ENCODE data around the gene ANKDD1B. TPM values are rescaled to one million over a fixed set of nuclear protein-coding genes. Genes with fewer than 3 reads are reported as not detected.

Gene ANKDD1B
- 0.09 and 0.47 TPM in 2 replicates for total RNA-seq

GRCh38 chr5:75611311-75612225, at the start of gene ANKDD1B:
Gene ANKDD1B (plus strand): TSS chr5:75611453. CDS start chr5:75611635, 182 bp downstream.

DNA sequence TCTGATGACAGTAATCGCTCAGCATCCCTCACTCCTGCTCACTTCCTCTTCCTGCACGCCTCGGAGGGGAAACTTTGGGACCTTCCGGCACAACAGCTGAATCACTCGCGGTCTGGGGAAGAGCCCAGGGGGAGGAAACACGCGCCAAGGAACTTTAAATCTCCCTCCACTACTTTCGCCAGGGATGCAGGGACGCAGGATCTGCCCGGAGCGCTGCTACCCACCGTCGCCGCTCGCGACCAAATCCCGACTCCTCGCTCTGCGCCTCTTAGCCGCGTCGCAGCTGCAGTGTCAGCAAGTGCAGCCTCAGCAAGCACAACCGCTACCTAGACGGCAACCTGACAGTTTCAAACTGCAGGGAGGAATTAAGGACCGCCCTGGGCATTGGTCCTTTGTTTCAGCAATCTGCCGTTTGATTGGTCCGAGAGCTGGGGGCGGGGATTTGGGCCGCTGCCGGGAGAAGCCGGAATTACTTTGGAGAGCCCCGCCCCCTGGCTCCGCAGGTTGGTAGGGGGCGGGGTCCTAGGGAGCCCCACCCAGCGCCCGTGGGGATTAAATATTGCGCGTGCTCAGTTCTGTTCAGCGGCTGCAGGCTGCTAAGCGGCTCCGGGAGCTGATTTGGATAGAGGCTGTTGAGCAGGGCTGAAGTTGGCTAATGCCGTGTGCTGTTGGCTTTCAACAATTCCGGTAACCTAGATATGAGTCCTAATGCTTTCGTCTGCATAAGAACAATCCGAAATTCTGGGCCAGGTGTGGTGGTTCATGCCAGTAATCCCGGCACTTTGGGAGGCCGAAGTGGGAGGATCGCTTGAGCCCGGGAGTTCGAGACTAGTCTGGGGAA, 106.0 kb downstream of the ANKDD1B start, which contains the start of gene POC5:
POC5 (minus strand) TSS at position 356 of the 841 bp plus-strand sequence. CDS start 4,500 bp downstream, outside the sequence.

Other genes with a start within 250 kb of the ANKDD1B start
- gene CERT1, start 99.8 kb upstream of the ANKDD1B start, total RNA-seq, result 10.2 and 17.1 TPM in 2 replicates
- 20.0 and 29.7 TPM in 2 replicates for gene POLK, start 99.6 kb upstream of the ANKDD1B start, total RNA-seq
- 5.1 and 7.6 TPM in 2 replicates for gene POC5, start 106.0 kb downstream of the ANKDD1B start, total RNA-seq